Brain pericyte (primary cell): ENCODE results near the gene OLA1.

Experiments
- DNase-seq: peaks from one replicate; pipeline ENCODE4 v3.0.0-alpha.2; 2012; ENCODE audit warnings: low read depth, low spot score

Gene OLA1

DNA sequence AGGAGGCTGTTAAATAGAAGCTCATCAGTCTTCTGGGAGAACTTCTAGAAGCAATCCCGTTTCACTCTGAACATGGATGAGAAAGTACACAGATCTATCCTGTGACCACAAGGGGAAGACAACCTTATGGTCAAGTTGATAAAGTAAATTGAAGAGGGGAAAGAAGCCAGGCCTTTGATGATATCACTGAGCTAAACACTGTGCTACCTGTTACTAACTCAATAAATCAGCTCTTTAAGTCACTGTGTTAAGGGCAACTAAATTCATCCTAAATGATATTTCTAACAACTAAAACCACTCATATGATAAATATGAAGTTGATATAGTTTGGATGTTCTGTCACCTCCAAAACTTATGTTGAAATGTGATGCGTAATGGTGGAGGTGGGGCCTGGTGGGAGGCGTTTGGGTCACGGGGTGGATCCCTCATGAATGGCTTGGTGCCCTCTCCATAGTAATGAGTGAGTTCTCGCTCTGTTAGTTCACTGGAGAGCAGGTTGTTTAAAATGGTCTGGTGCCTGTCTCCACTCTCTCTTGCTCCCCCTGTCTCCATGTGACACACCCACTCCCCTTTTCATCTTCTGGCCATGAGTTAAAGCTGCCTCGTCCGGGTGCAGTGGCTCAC lies 23.6 kb downstream of the OLA1 start:
- no peak for DNase-seq

DNA sequence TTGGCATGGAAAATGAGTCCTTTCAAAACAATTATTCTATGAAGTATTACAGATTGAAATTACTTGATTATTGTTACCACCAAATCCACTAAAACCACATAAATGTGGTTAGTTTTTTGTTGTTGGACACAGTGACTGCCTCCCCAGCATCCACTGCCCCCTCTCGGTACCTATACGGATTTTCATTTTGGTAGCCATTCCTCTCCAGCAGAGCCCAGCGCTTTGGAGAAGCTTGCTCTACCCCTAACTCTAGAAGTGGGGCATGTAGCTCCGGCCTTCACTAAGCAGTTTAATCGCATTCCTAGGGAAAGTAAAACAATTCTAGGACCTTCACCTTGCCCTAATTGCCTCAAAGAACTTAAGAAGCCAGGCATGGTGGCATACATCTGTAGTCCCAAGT lies 24.2 kb downstream of the OLA1 start:
- DNase-seq = no peak

DNA sequence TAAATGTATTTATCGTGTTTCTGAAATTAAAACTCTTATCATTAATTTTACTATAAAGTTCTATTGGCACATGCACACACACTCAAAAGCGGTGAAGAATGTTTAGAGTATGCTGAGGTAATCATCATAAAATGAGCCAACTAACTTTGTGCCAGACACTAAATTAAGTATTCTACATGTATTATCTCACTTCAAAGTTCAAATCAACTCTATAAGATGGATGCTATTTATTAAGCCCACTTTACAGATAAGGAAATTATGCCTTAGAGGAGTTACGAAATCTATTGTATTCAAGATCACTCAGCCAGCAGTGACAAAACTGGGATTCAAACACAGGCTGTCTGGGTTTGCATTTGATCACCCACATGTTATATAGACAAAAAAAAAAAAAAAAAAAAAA lies 24.9 kb downstream of the OLA1 start:
- DNase-seq = no peak

DNA sequence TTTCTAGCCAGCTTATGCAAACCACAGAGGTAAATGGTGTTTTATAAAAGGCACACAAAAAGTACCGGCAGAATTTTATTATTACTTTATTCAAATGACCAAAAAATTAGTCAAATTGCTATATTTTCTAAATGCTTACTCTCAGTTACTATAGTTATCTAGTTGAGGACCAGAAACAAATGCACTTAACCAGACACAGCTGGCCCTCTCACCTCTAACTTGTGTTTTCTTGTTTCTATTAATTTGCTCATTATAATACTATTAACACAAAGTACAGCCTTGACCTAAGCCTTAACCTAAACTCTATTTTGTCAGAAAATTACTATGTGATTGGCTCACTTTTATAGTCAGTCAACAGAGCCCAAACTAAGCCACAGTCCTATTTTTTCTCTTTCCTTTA lies 26.2 kb downstream of the OLA1 start:
- DNase-seq = no peak

DNA sequence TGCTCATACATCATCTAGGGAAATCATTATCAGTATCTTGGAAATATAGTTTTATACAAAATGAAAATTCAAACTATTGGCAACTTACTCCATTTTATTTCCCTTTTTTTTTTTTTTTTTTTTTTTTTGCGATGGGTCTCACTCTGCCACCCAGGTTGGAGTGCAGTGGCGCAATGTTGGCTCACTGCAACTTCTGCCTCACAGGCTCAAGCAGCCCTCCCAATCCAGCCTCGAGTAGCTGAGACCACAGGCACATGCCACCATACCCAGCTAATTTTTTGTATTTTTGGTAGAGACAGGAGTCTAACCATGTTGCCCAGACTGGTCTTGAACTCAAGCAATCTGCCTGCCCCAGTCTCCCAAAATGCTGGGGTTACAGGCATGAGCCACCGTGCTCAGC lies 29.0 kb downstream of the OLA1 start:
- DNase-seq = no peak

DNA sequence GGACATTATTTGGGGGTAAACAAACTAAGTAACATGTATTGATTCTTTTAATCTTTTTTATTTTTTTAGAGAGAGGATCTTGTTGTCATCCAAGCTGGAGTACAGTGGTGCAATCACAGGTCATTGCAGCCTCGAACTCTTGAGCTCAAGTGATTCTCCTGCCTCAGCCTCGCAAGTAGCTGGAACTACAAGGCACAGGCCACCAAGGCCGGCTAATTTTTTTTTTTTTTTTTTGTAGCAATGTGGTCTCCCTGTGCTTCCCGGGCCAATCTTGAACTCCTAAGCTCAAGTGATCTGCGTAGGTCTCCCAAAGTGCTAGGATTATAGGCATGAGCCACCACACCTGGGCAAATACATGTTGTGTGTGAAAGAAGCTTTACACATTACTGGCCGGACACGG lies 29.6 kb downstream of the OLA1 start:
- no peak for DNase-seq

DNA sequence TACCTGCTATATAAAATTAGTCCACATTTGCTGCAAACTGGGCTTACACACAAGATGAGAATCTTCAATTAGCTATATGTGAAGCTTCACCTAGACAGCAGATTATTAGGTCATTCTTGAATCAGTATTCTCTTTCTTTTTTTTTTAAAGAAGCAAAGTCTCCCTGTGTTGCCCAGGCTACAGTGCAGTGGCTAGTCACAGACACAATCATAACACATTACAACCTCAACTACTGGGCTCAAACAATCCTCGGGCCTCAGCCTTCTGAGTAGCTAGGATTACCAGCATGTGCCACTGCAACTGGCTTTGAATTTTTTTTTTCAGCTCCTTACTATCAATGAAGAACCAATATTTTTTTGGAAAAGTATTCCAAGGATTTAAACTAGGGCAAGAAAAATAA lies 30.5 kb downstream of the OLA1 start:
- no peak for DNase-seq

DNA sequence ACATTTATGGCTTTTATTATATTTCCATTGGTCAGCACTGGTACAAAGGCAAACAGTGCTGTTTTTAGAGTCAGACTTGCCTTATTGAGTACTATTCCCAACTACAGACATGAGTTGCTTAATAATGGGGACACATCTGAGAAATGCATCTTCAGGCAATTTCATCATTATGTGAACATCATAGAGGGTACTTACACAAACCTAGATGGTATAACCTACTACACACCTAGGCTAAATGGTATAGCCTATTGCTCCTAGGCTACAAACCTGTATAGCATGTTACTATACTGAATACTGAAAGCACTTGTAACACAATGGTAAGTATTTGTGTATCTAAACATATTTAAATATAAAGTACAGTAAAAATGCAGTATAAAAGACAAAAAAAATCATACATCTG lies 36.4 kb downstream of the OLA1 start:
- DNase-seq = no peak

DNA sequence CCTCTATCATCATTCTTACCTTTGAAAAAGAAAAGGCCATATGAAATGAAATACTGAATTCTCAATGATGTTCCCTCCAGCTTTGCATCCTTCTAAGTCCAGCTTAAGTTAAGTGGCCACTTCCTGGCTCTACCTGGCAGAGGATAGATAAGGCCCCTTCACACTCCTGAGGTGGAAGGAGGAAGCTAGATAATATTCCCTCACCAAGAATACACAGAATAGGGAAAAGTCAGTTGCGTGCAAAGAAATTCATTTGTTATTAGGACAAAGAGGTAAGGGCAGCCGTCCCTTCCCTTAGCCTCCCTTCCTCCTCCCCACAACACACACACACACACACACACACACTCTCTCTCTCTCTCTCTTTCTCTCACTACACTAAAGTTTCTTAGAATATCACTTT lies 37.5 kb downstream of the OLA1 start:
- DNase-seq = no peak

DNA sequence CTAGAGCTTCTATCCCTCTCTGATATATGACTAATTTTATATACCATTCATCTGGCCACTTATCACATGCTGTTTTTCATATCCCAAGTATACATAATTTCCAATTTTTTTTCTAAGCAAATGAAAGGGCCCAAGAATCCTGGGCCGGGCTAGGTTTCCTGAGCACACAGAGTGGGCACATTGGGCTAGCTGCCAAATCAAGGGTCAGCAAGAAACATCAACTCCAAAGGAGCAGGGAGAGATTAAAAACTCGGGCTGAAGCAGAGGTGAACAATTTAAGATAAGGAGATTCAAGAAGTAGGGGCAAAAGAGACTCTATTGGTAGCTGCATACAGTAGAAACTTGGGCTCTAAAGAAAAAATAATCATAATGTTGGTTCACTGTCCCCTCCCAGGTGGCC lies 39.0 kb downstream of the OLA1 start:
- no peak for DNase-seq

DNA sequence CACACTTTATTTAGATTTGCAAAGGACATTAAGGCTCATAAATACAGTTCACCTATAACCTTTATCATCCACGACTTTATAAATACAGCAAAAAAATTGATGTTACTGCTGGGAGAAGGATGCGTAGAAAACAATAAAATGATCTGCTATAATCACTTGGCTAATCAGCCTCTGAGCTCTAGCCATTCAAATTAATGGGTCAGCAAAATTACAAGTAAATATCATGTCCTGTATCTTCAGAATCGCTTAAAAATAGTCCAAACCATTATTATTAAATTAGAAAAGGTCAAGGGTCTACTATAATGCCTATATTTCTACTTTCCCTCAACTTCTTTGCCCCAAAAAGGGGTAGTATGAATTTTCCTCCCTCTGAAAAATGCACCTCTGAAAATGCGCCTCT lies 40.3 kb downstream of the OLA1 start:
- DNase-seq = no peak

DNA sequence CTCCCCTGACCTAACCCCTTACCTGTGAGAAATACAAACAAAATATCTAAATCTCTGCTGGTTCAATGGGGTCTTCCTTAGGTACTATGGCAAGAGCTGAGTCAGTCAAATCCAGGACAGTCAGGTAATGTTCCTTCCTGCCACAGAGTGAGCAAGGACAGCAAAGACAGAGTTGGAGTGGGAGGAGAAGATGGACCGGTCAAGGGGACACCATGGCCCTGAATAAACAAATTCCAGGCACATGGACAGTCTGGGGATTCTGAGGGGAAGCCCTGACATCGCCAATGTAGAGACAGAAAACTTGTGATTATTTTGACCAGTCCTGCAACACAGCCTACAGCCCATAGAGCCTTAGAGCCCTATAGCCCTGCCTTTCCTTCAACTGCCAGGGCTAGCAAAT lies 42.8 kb downstream of the OLA1 start:
- no peak for DNase-seq

DNA sequence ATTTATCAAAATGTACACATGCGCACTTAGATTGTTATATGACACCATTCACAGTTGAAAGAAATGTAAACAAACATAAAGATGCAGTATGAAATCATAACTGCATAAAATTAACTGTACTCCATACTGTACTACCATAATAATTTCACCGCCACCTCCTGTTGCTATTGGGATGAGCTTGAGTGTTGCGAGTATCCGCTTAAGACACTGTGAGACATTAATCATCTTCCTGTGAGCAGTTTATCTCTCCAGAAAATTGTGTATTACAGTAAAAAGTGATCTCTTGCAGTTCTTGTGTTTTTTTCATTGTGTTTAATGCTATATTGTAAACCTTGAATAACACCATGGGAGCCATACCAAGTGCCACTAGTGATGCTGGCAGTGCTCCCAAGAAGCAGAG lies 46.1 kb downstream of the OLA1 start:
- DNase-seq = no peak

DNA sequence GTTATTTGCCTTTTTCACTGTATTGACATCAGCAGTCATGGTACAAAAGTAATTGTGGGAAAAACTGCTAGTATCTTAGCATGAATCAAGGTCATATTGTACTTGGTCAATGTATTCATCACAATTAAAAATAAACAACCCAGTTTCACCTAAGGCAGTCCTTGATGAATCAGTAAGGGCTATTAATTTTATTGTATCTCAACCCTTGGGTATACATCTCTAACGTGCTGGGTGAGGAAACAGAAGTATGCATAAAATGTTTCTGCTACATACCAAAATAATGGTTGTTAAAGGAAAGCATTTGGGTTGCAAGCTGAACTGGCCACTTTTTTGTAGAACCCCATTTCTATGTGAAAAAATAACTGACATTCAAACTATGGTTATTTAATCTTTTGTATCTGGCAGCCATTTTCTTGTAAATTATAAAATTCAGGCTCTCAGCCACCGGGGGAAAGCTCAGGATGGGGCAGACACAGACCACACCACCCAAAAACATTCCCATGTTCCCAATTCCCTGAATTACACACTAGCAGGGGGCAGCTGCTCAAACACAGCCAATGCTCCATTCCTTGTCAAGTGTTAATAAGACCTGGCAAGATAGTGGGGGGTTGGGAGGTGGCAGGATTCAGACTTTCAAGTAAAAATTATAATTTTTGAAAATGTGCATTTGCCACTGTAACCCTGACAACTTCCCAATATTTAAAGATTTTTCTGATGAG lies 49.3 kb downstream of the OLA1 start:
- DNase-seq = no peak

DNA sequence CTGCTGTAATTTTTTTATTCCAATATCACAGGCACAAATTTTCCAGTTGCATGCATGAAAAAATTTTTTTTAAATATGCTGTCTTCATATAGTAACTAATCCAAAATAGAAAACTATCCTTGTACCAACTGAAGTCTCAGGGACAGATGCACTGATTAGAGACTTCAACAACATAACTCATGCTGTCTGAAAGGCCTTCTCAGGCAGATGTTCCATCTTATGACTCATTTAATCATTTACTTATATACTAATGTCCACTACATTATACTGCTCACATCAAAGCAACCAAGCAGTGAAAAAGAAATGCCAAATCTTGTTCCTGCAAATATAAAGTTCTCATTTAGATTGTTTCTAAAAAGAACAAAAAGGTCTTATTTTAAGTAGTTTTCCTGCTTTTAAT lies 53.1 kb downstream of the OLA1 start:
- no peak for DNase-seq

DNA sequence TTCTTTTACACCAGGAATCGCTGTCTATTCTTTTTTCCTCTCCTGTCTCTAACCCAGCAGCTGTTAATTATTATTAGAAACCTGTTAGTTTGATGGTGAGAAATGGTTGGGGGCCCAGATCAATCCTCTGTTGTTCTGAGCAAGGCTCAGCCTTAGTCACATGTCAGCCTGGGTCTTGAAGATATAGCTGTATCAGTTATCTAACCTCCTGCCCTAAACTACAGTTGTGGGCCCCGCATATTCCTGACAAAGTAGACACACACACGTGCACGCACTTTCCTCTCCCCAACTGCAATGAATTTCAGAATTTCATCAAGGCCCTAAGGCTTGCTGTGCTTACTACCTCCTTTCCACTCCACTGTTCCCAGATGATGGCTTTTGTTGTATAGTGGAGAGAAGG lies 54.6 kb downstream of the OLA1 start:
- no peak for DNase-seq

DNA sequence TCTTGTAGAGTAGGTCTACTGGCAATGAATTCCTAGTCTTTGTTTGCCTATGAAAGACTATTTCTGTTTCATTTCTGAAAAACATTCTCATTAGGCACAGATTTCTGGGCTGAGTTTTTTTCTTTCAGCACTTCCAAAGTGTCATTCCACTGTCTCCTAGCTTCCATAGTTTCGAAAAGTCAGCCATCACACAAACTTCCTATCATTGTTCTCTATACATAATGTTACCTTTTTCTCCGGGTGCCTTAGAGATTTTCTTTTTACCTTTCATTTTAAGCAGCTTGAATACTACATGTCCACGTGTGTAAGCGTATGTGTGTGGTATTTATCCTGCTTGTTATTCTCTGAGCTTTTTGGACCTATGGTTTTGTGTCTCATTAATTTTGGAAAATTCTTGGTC lies 55.7 kb downstream of the OLA1 start:
- no peak for DNase-seq

DNA sequence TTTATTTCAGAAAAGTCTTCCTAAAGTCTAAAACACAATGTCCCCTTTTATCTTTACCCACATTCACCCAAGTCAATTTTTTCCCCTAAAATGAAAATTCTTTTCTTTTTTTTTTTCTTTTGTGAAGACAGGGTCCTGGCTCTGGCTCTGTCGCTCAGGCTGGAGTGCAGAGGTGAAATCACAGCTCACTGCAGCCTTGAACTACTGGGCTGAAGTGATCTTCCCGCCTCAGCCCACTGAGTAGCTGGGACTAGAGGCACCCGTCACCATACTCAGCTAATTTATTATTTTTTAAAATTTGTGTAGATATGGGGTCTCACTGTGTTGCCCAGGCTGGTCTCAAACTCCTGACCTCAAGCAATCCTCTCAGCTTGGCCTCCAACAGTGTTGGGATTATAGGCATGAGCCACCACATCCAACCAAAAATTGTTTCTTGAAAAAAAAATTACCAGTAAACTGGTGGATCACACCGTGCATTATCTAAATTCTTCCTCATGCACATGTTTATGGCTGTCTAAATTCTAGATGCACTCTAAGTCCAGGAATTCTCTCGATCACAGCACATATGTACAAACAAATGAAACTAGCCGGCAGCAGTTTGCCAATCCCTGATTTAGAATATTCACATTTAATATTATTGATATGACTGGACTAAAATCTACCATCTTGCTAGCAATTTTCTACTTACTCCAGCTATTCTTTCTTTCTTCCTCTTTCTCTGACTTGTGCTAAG lies 56.8 kb downstream of the OLA1 start:
- no peak for DNase-seq

DNA sequence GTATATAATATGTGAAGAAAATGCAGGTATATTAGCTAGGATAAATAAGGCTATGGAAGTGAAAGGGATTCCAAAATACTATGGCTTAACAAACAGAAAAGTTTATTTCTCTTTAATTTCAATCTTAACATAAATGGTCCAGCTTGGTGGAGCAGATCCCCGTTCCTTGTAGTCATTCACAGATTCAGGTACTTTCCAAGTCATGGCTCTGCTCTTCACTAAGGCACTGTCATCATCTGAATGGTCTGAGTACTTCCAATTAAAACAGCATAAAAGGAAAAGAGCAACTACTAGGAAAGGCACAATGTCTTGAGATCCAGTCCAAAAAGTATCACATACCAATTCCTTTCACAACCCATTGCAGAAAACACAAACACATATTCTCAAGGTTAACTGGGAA lies 63.4 kb downstream of the OLA1 start:
- DNase-seq = no peak

DNA sequence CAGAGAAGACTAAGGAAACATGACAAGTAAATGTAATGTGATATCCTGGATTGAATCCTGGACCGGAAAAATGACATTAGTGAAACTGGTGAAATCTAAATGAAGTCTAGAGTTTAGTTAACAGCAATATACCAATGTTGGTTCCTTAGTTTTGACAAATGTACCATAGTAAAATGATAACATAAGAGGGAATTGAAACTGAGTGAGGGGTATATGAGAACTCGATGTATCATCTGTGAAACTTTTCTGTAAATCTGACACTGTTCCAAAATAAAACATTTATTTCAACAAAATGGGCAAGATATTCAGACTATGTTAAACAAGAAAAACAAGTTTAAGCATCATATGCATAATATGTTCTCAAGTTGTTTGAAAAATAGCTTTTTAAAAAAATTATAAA lies 63.8 kb downstream of the OLA1 start:
- DNase-seq = no peak

DNA sequence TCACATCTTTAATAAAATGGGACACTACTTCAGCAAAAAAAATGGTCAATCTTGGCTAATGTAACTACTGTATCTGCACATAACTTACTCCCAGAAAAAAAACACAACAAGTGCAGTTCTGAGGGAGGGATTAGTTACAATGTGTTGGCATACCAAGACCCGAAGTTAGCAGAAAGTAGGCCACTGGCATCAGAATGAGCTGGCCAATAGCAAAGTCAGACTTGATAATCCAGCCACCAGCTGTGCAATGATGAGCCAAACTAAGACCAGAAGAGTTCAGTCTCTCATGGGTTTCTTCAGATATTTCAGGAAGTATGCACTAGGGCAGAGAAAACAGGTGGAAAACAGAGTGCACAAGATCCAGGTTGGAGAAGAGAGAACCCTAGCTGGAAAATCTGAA lies 65.3 kb downstream of the OLA1 start:
- no peak for DNase-seq

DNA sequence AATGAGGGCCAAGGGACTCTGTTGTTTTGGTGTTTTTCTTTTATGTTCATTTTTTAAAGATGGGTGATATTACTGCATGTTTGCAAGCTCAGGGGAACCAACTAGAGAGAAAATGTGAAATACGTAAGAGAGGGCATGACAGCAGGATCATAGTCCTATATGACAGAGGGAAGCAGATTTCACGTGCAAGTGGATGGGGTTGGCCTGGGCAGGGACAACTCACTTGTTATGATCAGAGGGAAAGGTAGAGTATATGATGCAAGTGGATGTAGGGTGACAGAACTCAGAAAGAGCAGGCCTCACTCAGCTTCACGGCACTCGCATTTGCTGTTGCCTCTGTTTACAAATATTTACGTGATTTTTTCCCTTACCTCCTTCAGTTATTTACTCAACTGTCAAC lies 67.0 kb downstream of the OLA1 start:
- DNase-seq = no peak

DNA sequence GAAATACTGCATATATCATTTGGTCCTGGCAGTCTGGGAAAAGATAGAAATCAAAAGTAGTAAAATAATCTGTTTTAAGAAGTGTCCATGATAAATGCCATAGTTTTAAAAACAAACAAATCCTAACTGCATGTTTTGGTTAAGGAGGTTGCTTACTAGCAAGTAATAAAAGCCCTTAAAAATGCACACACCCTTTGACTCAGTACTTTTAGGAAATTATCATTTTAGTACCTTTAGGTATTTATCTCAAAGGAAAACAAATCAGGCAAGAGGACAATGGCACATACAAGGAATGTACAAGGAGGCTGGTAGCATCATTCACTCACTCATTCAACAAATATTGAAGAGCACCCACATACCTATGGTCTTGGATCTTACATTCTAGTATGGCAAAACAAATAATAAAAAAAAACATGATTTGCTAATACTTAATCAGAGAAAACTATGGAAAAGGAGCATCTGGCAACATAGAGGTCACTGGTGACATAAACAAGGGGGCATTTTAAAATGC lies 67.6 kb downstream of the OLA1 start:
- DNase-seq = no peak
